ENCODE results near the gene THAP4.

THAP4 gene

DNA sequence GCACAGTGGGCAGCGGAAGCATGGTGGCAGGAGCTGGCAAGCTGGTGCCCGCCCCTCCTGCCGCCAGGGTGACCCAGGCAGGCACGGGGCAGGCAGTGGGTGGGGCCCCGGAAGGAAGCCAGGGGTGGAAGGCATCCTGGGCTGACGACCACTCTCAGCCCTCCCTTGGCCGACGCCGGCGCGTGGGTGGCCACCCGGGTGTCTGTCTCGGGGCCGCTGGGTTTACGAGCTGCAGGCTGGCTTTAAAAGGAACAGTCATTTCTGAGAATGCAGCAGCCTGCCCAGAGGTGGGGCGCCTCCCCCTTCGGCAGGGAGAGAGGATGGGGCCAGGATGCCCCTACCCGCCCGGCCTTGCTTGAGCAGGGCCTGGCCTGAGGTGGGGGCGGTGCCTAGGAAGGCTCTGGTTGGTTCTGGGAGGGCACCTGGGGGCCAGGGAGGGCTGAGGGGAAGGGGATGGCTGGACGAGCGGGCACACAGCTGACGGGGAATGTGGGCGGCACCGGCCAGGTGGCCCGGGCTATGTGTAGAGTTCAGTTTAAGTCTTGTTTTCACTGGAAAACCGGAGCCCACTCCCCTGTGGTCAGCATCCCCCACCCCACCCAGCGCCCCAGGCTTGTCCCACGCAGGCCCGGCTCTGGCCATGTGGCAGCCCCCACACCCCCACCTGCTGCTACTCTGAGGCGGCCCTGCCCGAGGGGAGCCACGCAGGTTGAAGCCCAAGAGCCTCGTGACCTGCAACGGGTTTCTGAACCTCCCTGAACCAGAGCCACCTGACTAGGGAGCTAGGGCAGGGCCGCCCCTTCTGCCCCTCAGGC is 72.2 kb downstream of the THAP4 start:
- DNase-seq (ENCODE audit: low read depth in 2 of 2) = no peak

GRCh38 chr2:241563981-241564595 is 72.9 kb downstream of the THAP4 start:
- no peak for DNase-seq (ENCODE audit: low read depth in 2 of 2)

GRCh38 chr2:241563571-241563980 is 73.4 kb downstream of the THAP4 start:
- no peak for DNase-seq (ENCODE audit: low read depth in 2 of 2)

DNA sequence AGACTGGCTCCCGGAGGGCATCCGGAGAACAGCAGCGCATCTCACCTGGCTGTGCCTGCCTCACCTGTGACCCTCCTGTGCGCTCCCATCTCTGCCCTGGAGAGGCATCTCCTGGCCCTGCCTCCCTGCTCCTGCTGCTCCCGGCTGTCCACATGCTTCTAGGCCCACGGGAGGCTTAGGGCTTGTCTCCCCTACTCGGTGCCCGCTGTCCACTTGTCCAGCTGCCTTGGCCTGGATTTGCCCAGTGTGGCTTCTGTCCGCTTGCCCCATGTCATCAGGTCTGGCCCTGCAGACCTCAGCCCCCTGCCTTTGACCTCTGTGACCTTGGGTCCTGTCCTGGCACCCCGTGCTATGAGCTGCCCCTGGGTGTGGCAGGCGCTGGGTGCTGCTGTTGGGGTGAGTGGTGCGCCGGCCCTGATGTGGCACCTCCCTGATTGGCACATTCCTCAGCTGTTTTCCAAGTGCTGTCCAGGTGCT is 73.9 kb downstream of the THAP4 start:
- DNase-seq (ENCODE audit: low read depth in 2 of 2) = no peak

DNA sequence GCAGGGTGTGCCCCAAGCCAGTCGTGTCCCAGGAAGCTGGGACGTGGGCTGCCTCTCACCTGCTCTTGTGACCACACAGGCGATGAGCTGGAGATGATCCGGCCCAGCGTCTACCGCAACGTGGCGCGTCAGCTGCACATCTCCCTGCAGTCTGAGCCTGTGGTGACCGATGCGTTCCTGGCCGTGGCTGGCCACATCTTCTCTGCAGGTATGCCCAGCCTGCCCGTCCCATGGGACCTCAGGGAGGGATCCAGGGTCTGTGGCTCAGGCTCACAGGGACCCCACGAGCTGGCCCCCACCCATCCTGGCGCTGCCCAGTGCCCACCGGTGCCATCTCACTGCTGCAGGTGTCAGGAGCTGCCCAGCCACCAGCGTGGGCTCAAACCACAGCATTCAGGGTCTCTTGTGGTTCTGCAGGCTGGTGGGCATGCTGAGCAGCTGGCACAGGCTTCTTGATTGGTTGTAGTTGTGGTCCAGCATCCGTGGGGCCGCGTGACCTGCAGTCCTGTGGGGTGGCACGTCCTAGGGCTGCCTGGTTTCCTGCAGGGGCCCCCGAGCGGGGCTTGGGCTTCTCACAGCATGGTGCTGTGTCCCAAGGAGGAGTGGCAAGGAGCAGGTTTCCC is 74.6 kb downstream of the THAP4 start:
- DNase-seq (ENCODE audit: low read depth in 2 of 2) = no peak

GRCh38 chr2:241561832-241562231 is 75.1 kb downstream of the THAP4 start:
- no peak for DNase-seq (ENCODE audit: low read depth in 2 of 2)

- no peak for DNase-seq (ENCODE audit: low read depth in 2 of 2)
These were observed 76.0 kb downstream of the THAP4 start for GRCh38 chr2:241560883-241561474.

GRCh38 chr2:241560162-241560882 is 76.6 kb downstream of the THAP4 start:
- no peak for DNase-seq (ENCODE audit: low read depth in 2 of 2)

GRCh38 chr2:241559323-241560161 is 77.4 kb downstream of the THAP4 start:
- DNase-seq (ENCODE audit: low read depth in 2 of 2) = no peak

DNA sequence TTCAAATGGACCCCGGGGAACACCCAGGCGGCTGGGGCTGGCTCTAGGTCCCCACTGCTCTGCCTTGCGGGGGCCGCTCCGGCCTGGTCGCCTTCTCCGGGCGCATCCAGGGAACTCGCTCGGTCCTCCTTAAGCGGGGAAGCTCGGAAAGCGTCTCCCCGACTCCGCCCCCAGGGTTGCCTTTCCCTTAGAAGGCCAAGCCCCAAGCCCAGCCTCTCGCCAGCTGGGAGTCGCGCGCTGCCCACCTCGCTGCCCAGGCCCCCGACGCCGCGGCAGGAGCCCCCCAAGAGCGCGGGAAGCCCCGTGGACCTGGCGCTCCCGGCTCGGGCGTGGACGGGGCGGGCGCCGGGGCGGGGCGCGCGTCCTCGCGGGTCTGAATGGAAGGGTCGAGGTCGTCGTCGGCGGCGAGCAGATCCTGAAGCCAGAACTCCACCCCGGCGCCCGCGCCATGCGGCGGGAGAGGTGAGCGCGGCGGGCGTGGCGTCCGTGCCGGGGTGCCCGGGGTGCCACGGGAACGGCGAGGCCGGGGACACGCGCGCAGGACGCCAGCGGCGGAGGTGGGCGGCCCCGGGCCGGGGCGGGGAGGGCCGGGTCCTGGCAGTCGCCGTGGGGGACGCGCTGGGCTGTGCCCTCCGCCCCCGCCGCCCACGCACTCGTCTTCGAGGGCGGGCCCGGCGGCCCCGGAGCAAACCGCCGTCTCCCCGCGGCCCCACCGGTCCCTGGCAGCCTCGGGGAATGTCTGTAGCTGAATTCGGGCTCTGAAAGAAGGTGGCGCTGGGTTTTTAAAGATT is 78.2 kb downstream of the THAP4 start, which contains the start of gene BOK:
BOK (plus strand) TSS at position 214 of the 791 bp plus-strand sequence. CDS start 739 bp downstream, outside the sequence.
- DNase-seq (ENCODE audit: low read depth in 2 of 2) = peak in 1 of 2 donors; percentile 34

DNA sequence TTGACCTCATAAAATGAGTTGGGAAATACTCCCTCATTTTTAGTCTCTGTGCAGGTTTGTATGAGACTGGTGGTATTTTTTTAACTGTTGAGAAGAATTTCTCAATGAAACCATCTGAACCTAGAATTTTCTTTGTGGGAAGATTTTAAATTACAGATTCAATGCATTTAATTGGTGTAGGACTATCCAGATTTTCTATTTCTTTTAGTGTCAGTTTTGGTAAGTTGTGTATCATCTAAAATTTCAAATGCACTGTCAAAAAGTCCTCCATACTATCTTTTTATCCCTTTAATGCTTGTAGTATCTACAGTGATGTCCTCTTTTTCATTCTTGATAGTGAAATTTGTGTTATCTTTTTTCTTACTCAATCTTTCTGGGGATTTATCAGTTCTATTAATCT is 80.2 kb downstream of the THAP4 start:
- DNase-seq (ENCODE audit: low read depth in 2 of 2) = no peak

GRCh38 chr2:241555711-241556110 is 81.2 kb downstream of the THAP4 start:
- no peak for DNase-seq (ENCODE audit: low read depth in 2 of 2)

DNA sequence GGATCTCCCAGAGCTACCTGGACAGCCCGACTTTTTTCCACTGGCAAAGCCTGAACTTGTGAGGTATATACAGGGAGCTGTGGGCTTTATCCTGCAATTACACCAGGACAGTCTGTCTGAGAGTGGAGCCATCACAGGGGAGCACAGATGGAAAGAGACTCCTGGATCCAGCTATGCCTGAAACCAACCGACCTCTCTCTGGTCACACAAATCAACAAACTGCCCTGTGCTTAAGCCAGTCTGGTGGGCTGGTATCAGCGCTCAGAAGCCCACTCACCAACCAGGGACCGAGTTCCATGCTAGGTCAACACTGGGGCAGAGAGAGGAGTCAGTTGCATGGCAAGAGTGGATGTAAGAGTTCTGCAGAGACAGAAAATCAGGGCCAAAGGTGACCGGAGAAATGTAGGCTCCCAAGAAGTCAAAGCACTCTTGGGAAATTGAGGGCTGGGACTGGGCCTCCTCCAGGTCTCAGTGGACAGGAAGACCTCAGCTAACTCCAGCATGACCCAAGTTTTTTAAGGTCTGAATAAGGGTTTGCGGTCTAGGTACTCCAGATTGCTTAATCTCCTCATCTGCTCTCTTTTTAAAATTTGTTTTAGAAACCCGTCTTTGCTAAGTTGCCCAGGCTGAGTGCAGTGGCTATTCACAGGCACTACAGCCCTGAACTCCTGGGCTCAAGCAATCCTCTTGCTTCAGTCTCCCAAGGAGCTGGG is 82.2 kb downstream of the THAP4 start:
- no peak for DNase-seq (ENCODE audit: low read depth in 2 of 2)

DNA sequence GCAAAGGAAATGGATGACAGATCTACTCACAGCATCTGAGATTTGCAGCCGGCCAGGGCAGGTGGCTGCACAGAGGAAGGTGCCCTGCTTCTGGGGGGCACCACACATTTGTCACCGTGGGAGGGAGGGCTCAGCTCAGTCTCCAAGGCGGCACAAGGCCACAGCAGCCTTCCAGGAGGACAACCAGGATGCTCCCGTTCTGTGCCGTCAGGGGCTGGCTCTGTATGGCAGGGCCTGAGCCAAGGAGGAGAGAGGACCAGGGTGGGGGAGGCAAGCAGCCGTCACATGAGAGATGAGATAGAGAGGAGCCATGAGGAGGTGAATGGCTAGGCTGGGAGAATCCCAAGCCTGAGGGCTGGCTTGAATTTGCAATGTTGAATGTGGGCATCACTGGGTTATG is 83.0 kb downstream of the THAP4 start:
- no peak for DNase-seq (ENCODE audit: low read depth in 2 of 2)

DNA sequence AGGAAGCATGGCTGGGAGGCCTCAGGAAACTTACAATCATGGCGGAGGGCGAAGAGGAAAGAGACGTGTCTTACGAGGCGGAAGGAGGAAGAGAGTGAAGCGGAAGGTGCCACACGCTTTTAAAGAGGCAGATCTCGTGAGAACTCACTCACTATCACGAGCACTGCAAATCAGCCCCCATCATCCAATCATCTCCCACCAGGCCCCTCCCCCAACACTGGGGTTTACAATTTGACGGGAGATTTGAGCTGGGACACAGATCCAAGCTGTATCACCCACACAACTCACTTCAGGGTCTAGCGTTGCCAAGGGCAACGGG is 83.5 kb downstream of the THAP4 start:
- DNase-seq (ENCODE audit: low read depth in 2 of 2) = no peak

GRCh38 chr2:241551998-241552737 is 84.8 kb downstream of the THAP4 start:
- DNase-seq (ENCODE audit: low read depth in 2 of 2) = no peak

DNA sequence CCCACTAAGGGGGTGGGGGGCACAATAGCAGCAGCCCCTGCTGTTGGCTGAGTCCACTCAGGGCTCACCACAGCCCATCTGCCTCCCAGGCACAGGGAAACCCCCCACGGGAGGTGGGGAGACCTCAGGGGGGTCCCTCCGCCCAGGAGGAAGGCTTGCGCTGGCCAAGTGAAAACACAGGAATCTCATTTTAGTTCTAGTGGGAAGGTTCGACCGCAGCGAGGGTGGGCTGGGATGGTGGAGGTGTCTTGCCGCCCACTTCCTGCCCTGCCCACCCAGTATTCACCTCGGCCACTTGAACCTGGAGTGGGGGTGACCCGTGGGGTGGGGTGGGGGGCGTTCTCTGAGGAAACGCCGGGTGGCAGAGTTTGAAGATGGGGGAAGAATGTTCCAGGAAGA is 85.4 kb downstream of the THAP4 start:
- DNase-seq (ENCODE audit: low read depth in 2 of 2) = no peak

Measured in stimulated activated CD8-positive, alpha-beta memory T cell treated with anti-CD3 and anti-CD28 coated beads, Interleukin-7, amount 100 ng/mL, for 4 hours (primary cell).